Endodermal cell (in vitro differentiated cells): ENCODE measurements around the gene CCDC92. TPM values are rescaled to one million over a fixed set of nuclear protein-coding genes. Genes with fewer than 3 reads are reported as not detected.

ENCODE experiments used
- DNase-seq: peaks from one replicate; pipeline ENCODE4 v3.0.0-alpha.2; 2017
- H3K27ac ChIP-seq: 2 replicates; pipeline ENCODE4 v1.5.1; 2013; ENCODE audit warnings: mild to moderate bottlenecking, low read depth, low read length, moderate library complexity
- H3K27me3 ChIP-seq: 2 replicates; pipeline ENCODE4 v1.6.1; 2013; ENCODE audit warnings: mild to moderate bottlenecking, low read length, moderate library complexity; ENCODE audit not compliant: insufficient read depth, control insufficient read depth, poor library complexity, severe bottlenecking
- H3K36me3 ChIP-seq: 2 replicates; pipeline ENCODE4 v1.7.0; 2013; ENCODE audit warnings: mild to moderate bottlenecking, low read length, moderate library complexity; ENCODE audit not compliant: control insufficient read depth, insufficient read depth
- H3K4me1 ChIP-seq: one replicate; pipeline ENCODE4 v1.7.0; 2013; ENCODE audit warnings: low read length; ENCODE audit not compliant: control insufficient read depth, insufficient read depth
- H3K4me3 ChIP-seq: 2 replicates; pipeline ENCODE4 v1.5.1; 2013; ENCODE audit warnings: mild to moderate bottlenecking, low read length, moderate library complexity
- H3K9ac ChIP-seq: 2 replicates; pipeline ENCODE4 v1.6.1; 2013; ENCODE audit warnings: mild to moderate bottlenecking, low read length, moderate library complexity; ENCODE audit not compliant: poor library complexity, severe bottlenecking; ENCODE audit errors: extremely low read depth
- H3K9me3 ChIP-seq: 2 replicates; pipeline ENCODE4 v1.6.1; 2013; ENCODE audit warnings: mild to moderate bottlenecking, low read length, moderate library complexity; ENCODE audit not compliant: control insufficient read depth
- H3K27ac Mint-ChIP-seq: 2 replicates; pipeline ENCODE4 v1.8.0; 2020; ENCODE audit warnings: mixed read lengths
- H3K27me3 Mint-ChIP-seq: 2 replicates; pipeline ENCODE4 v1.8.0; 2021; ENCODE audit warnings: mild to moderate bottlenecking, mixed read lengths; ENCODE audit not compliant: insufficient read depth
- H3K36me3 Mint-ChIP-seq: 2 replicates; pipeline ENCODE4 v1.8.0; 2020; ENCODE audit warnings: low read depth, mixed read lengths
- H3K4me1 Mint-ChIP-seq: 2 replicates; pipeline ENCODE4 v1.8.0; 2020; ENCODE audit warnings: mixed read lengths
- H3K4me3 Mint-ChIP-seq: 2 replicates; pipeline ENCODE4 v1.8.0; 2020; ENCODE audit warnings: mild to moderate bottlenecking, moderate library complexity, mixed read lengths
- H3K9me3 Mint-ChIP-seq: 2 replicates; pipeline ENCODE4 v1.8.0; 2020; ENCODE audit warnings: mild to moderate bottlenecking, mixed read lengths
- CTCF ChIP-seq: fragments of 200-600 bp; sonication (generic); conservative IDR thresholded peaks from 2 replicates; pipeline ENCODE4 v1.5.0; 2021; ENCODE audit warnings: antibody characterized with exemption, mild to moderate bottlenecking
- WGBS, 2 experiments: methylation state at CpG; one replicate each; pipeline versions ENCODE4 v1.1.5 to v1.1.7; 2013; ENCODE audit warnings: missing lambda C conversion rate in 2 of 2, mixed read lengths in 1 of 2; ENCODE audit not compliant: insufficient coverage in 1 of 2, insufficient read length in 1 of 2; 5-methylcytosine and 5-hydroxymethylcytosine counted together
- total RNA-seq, 2 donors: library from RNA; stranded (reverse); fragmentation: NEBNext Ultra II Directional in 1 of 2; extraction: Animal tissue kit (Norgen Biotek cat#: 25700) in 1 of 2; gene quantifications; 2 replicates in 1 of 2; 3 replicates in 1 of 2; pipeline ENCODE4 v1.2.1, GENCODE V29; 2021

The CCDC92 gene
- total RNA-seq, 2 donors from 2014 or later = 37.9 to 45.1 TPM

GRCh38 chr12:123893276-123893675 is 79.4 kb downstream of the CCDC92 start:
- Mint-ChIP-seq H3K27ac (no peak overlapping the region), H3K4me3 (no peak overlapping the region), H3K36me3 (no peaks in the 10 kb centered on the region), H3K4me1 (peaks cover 14% of the 10 kb centered on the region), H3K27me3 (no peaks in the 10 kb centered on the region), H3K9me3 (no peaks in the 10 kb centered on the region)
- Histone ChIP-seq H3K4me3 (no peak overlapping the region), H3K9me3 (no peaks in the 10 kb centered on the region), H3K36me3 (no peaks in the 10 kb centered on the region), H3K27ac (no peak overlapping the region), H3K4me1 (no peaks in the 10 kb centered on the region), H3K27me3 (no peaks in the 10 kb centered on the region), H3K9ac (no peak overlapping the region)
- WGBS, 2 experiments = 90 to 98% methylated on average over 5 to 9 of the region's 9 CpGs
- TF ChIP-seq CTCF = no peak
- DNase-seq = no peak

- no peaks in the 10 kb centered on the region for H3K4me1 ChIP-seq
- no peak overlapping the region for H3K4me3 Mint-ChIP-seq
- 88 to 97% methylated on average over 5 to 10 of the region's 10 CpGs for WGBS, 2 experiments
These were observed 79.8 kb downstream of the CCDC92 start for GRCh38 chr12:123892853-123893252.

GRCh38 chr12:123892180-123892559 is 80.5 kb downstream of the CCDC92 start:
- 95 to 100% methylated on average over 6 to 9 of the region's 9 CpGs for WGBS, 2 experiments
- TF ChIP-seq CTCF = no peak
- no peak overlapping the region for H3K27ac ChIP-seq
- no peak for DNase-seq
- H3K36me3 Mint-ChIP-seq = no peaks in the 10 kb centered on the region
- no peaks in the 10 kb centered on the region for H3K9me3 ChIP-seq
- H3K9ac ChIP-seq = no peak overlapping the region
- H3K27me3 ChIP-seq = no peaks in the 10 kb centered on the region
- H3K4me1 ChIP-seq = no peaks in the 10 kb centered on the region
- H3K27ac Mint-ChIP-seq = no peak overlapping the region
- H3K27me3 Mint-ChIP-seq = peaks cover 2% of the 10 kb centered on the region
- H3K4me3 Mint-ChIP-seq = no peak overlapping the region
- H3K4me3 ChIP-seq = no peak overlapping the region
- no peaks in the 10 kb centered on the region for H3K36me3 ChIP-seq
- peaks cover 14% of the 10 kb centered on the region for H3K4me1 Mint-ChIP-seq
- H3K9me3 Mint-ChIP-seq = no peaks in the 10 kb centered on the region

More at GRCh38 chr12:123892853-123893252, 79.8 kb downstream of the CCDC92 start:
- H3K36me3 ChIP-seq = no peaks in the 10 kb centered on the region
- Mint-ChIP-seq H3K9me3 (no peaks in the 10 kb centered on the region), H3K27ac (no peak overlapping the region), H3K4me1 (peaks cover 14% of the 10 kb centered on the region), H3K36me3 (no peaks in the 10 kb centered on the region), H3K27me3 (no peaks in the 10 kb centered on the region)
- H3K27me3 ChIP-seq = no peaks in the 10 kb centered on the region
- TF ChIP-seq CTCF = no peak
- H3K27ac ChIP-seq = no peak overlapping the region
- H3K9me3 ChIP-seq = no peaks in the 10 kb centered on the region
- DNase-seq = no peak
- H3K4me3 ChIP-seq = no peak overlapping the region
- no peak overlapping the region for H3K9ac ChIP-seq
